HG03439 (cell line): Measurements from ENCODE around the gene PPARD.
A peak's percentile ranks its signal among the peaks of the same experiment; 100 is the strongest.
"Not testable (repeated sequence)": the region's sequence is repeated elsewhere in the genome, so short reads cannot be mapped to it uniquely, and the experiment has no call there.

Experiments
- ATAC-seq: cut with Tn5 transposase; IDR thresholded peaks from one replicate; pipeline ENCODE4 v1.9.1; 2021; ENCODE audit warnings: mild to moderate bottlenecking, moderate library complexity; ENCODE audit not compliant: unreplicated experiment

PPARD gene

DNA sequence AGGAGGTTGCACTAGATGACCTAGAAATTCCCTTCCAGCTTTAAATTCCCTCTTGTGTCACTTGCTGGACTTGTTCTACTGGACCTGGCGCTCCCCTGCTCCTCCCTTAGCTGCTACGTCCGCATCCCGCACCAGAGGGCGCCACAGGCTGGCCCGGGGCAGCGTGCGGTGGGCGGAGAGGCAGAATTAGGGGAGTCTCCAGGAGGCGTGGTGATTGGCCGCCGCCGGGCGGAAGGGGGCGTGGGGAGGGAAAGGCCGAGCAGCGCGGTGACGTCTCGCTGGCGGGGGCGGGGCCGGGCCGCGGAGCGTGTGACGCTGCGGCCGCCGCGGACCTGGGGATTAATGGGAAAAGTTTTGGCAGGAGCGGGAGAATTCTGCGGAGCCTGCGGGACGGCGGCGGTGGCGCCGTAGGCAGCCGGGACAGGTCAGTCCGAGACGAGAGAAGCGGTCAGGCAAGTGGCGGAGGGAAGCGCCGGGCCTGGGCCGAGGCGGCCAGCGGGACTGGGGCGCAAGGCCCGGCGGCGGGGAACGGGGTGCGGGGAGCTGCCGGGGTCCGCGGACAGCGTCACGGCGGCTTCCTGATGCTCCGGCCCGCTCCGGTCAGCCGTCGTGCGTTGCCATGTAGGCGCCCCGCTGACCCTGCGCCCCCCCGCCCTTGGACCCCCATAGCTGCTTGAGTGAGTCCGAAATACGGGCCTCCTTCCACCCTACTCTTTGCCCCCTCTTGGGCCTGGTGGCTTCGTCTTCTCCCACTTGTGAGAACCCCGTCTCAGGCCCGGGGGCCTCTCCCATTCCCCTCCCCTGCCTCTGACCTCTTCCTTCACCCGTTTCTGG lies at the start of gene PPARD:
Gene PPARD (plus strand): TSS at position 301 of the 834 bp plus-strand sequence. CDS start 68,530 bp downstream, outside the sequence.
- ATAC-seq: peak; percentile 96

DNA sequence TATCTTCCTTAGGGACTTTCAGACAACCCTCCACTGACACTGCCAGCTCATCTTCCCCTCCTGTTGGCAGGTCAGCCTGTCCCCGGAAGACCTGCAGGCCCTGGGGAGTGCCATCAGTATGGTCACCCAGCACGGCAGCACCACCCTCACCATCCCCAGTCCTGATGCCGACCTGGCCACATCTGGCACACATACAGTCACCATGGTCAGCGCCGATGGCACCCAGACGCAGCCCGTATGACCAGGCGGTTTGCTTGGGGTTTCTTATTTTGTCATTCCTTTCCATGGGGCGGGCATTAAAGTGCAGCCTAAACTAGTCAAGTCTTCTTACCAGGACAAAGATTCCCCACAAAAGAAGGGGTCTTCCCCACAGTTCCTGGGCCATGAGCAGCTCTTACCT lies 48.7 kb upstream of the PPARD start:
- no peak for ATAC-seq

DNA sequence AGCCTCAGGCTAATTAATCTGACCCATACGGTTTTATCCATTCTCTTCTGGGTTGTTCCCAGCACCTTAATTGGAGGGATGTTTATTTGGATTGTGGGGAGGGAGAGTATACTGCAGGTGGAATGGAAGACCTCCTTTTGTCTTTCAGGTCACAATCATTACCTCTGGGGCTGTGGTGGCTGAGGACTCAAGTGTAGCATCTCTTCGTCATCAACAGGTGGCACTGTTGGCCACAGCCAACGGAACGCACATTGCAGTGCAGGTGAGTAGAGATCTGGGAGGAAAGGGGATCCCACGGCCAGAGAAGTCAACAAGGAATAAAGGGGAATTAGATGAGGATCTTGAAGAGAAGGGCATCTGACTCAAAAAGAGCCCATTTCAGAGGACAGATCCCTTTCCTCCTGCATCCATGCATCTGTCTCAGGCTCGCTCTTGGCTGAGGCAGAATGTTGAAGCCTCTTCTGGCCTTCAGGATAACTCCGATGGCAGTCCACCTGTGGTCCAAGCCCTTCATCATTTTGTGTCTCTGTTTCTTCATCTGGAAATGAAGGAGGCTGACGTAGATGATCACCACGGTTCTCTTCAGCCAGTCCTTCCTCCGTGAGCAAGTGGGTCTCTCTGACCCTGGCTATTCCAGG lies 47.9 kb upstream of the PPARD start:
- ATAC-seq: no peak

DNA sequence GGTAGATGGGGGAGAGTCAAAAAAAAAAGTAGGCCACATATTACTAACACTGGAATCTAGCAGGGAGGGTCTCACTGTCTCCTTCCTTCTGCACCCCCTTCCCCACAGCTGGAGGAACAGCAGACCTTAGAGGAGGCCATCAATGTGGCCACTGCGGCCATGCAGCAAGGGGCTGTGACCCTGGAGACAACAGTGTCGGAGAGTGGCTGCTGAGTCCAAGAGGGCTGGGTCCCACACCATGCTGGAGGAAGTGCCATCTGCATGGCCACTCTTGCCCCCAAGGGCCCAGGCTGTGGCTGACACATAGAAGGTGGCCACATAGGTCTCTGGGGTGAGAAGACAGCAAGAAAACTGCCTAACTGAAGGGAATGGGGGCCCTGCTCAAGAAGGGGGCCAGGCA lies 47.3 kb upstream of the PPARD start:
- no peak for ATAC-seq

DNA sequence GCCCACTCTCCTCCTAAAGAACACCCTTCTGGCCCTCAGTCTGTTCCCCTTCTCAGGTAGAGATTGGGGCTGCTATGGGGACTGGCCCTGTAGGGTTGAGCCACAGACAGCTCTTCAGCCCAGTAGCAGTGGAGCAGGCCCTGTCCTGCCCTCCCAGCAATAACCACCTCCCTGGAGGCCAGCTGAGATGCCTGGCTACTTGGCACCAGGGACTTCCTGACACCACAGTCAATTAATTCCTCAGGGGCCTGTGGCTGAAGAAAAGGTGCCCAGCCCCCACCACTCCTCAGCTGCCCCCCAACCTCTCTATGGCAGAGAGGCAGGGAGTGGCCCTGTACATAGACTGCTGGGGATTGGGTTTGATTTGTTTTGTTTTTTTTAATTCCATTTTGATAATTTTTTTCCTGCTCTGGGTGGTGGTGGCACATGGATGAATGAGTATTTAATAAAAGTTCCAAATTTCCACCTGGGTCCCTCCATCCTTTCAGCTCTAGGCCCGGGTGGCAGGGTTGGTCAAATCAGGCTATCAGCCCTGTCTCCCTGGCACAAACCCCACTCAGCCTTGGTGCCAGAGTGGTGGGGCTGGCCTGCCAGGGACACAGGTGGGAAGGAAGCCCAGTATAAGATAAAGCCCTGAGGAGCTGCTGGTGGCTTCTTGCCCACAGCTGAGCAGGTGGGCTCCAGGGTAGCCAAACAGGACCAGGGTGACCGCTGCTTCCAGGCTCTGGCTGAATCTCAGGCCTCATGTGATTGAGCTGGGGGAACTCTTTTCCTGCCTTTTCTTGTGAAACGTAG lies 46.6 kb upstream of the PPARD start:
- ATAC-seq: no peak

DNA sequence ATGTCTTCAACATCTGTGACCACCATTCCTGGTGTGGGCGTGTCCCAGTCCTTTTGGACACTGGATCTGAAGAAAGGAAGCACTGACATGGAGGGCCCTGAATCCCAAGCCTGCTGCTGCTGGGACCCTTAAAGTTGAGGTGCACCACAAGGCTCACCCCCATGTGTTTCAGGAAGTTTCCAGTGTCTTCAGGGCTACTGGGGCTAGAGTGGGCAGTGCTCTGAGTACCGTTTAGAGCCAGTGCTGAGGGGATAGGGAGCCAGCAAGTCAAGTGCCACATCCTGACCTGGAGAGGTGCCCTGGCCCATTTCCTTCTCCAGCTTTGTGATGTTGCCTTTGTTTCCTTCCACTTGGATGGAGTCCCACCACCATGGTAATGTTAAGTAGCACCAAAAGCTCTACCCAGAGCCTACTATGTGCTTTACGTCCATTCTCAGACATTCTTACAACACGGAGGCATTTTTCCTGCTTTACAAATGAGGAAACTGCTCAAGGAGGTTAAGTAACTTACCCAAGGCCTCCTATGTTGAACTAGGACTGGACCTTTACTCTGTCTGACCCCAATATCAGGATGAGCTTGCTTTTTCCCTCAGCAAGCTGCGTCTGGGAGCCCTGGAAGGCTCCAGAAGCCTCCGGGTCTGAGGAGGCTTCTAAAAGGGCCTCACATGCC lies 45.3 kb upstream of the PPARD start:
- no peak for ATAC-seq

DNA sequence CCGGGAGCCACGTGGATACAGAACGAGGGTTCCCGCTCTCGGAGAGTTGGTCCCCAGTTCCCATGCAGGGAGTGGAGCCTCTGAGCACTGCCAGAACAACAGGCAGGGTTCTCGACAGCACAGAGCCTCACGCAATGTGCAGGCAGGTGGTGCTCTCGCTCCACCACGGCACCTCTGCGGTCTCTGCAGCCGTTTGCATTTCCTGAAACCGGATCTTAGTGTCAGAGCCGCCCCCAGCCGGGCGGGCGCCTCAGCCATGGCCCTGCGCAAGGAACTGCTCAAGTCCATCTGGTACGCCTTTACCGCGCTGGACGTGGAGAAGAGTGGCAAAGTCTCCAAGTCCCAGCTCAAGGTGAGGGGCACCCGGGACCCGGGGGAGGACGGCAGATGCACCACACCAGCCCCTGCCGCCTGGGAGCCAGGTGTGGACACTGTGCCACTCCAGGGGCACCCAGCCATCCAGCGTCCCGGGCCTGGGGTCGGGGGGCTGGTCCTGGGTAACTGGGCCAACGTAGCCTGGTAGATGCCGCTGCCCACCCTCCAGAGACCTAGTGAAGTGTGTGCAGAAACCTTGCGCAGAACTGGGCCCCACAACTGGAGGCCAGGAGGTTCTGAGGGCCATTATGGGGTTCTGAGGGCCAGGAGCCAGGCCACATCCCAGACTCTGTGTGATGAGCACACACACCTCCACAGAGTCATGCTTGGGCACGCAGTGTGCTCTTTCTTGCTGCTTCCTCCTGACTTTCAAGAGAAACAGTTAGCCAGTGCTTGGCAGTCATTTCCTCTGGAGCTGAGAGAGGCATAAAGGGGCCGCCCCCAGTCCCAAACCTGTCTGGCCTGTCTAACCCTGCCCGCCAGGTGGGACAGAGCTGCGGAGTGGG lies 44.5 kb upstream of the PPARD start, which contains the start of gene DEF6:
Gene DEF6 (plus strand): TSS at position 218 of the 881 bp plus-strand sequence. CDS start 39 bp downstream, at position 257.
- ATAC-seq: peak; percentile 52

DNA sequence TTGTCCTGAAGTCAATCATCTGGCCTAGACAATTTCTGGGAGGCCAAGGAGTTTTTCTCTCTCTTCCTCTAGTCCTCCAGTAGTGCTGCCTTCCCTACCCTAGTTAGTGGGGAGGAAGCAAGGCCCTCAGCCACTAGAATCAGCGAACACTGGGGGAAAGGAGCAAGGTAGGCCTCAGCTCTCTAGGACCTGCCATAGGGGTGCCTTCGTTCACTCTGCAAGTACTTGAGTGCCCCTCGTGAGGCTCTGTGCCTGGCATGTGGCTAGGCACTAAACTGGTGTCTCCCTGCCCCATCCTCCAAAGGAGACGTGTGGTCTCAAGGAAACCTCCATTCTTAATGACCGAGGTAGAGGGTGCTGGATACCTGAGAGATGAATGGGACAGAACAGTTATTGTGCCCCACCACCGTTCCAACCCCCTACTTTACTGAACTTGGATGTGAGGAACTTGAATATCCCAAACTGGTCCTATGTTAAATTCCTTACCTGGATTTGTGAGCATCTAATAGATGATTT lies 43.7 kb upstream of the PPARD start:
- ATAC-seq: no peak

DNA sequence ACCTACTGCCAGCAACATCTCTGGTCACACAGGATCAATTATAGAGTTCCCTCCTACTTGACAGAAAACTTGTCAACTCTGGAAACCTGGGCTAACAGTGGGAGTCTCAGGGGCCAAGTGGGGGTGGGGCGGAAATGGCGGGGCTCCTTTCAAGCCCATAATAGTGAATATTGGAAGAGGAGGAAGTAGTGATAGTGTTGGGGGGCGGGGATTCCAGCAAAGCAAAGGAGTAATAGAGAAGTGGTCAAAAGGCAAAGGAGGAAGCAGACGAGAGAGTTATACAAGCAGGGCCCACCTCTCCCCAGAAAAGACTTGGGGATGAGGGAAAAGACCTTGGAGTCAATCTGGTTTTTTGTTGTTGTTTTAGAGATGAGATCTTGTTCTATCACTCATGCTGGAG lies 42.7 kb upstream of the PPARD start:
- no peak for ATAC-seq

DNA sequence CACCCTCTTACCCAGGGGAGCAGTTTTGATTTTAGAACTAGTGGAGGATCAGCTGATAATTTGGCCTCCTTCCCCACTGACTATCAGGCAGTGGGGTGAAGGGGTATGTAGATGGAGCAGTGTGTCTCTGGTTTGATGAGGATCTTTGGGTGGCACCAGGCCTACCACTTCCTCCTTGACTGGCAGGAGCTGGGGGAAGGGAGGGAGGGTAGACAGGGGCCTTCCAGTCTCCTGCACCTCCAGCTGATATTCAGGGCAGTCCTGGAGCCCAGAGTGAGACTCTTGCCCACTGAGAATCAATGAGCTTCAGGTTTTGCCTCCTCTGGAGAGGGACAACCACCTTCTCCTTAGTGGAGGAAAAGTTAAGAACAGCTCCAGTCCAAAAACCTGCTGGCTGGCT lies 41.5 kb upstream of the PPARD start:
- no peak for ATAC-seq

DNA sequence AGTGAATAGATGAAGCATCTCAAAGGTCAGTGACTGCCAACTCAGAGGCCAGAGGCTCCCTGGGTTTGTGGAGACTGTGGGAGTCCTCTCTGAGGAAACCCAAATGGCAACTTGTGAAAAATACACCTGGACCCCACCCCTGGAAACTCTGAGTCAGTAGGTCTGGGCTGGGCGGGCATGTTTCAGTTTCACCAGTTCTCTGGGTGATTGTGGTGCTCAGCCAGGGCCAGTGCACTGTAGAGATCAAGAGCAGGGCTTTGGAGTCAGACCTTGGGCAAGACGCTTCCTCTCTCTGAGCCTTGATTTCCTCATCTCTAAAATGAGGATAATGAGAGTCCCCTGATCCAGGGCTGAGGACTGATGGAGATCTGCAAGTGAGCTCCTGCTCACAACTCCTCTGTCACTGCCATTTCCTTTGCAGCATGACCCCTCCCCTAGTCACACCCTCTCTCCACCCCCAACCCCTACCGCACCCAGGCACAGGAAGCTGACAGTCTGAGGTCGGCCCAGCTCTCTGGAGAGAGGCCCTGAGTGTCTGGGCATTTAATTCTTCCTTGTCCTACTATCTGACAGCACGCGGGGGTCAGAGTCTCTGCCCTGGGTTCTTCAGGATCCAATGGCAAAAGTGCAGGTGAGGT lies 39.6 kb upstream of the PPARD start:
- peak; percentile 62 for ATAC-seq

DNA sequence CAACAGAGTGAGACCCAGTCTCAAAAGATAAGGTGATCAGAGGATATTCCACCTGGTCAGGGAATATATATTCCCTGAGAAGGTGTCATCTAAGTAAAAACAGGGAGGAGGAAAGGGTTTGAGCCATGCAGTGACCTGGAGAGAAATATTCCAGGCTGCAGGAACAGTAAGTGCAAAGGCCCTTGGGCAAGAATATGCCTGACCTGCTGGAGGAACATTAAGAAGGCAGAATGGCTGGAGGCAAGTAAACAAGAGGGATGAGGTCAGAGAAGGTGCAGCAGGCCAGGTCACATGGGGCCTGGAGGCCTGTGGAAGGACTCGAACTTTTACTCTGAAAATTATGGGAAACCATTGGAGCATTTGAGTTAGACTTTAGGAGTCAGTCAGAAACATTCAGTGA lies 38.1 kb upstream of the PPARD start:
- ATAC-seq: no peak

DNA sequence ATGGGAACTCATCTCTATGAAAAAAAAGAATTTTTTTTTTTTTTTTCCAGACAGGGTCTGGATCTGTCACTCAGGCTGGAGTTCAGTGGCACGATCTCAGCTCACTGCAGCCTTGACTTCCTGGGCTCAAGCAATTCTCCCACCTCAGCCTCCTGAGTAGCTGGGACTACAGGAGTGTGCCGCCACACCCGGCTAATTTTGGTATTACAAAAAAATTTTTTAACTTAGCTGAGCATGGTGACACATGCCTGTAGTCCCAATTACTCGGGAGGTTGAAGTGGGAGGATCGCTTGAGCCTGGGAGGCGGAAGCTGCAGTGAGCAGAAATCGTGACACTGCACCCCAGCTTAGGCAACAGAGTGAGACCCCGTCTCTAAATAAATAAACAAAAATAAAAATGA lies 37.2 kb upstream of the PPARD start:
- no peak for ATAC-seq

DNA sequence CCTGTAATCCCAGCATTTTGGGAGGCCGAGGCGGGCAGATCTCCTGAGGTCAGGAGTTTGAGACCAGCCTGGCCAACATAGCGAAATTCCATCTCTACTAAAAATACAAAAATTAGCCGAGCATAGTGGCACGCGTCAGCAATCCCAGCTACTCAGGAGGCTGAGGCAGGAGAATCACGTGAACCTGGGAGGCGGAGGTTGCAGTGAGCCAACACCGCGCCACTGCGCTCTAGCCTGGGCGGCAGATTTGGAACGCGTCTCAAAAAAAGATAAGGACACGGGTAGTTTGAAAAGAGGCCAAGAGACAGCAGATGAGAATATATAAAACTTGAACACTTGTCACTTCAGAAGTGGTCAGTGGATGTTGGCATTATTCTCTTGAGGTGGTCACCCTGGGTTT lies 35.2 kb upstream of the PPARD start:
- not testable (repeated sequence) for ATAC-seq

DNA sequence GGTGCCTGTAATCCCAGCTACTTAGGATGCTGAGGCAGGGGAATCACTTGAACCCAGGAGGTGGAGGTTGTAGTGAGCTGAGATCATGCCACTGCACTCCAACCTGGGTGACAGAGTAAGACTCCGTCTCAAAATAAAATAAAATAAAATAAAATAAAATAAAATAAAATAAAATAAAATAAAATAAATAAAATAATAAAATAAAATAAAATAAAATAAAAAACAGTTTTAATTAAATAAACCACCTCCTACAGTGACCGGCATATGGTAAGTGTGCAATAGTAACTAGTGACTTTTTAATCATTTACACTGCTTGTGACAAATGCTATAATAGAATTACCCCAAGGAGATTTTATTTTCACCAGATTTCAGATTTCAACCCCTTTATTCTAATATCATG lies 33.8 kb upstream of the PPARD start:
- not testable (repeated sequence) for ATAC-seq

DNA sequence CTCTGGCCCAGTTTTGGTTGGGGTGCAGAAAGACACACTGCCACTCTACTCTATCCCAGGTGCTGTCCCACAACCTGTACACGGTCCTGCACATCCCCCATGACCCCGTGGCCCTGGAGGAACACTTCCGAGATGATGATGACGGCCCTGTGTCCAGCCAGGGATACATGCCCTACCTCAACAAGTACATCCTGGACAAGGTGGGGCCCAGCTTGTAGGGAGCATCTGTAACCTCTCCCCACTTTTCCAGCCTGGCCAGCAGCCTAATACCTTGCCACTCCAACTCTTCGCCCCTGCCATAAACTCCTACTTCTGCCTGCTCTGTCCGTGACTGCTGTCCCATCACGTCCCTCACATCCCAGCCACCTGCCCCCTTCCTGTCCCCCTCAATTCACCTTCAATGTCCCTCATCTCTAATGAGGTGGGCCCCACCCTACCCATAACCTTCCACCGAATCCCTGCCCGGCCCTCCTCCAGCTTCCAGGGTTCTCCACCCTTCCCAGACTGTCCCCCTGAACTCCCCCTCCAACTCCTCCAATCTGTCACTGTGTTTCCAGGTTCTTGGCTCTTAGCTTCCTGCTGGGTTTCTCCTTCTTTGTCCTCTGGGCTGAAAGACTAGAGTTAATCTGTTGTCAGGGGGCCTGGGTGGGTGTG lies 32.6 kb upstream of the PPARD start:
- ATAC-seq: no peak

DNA sequence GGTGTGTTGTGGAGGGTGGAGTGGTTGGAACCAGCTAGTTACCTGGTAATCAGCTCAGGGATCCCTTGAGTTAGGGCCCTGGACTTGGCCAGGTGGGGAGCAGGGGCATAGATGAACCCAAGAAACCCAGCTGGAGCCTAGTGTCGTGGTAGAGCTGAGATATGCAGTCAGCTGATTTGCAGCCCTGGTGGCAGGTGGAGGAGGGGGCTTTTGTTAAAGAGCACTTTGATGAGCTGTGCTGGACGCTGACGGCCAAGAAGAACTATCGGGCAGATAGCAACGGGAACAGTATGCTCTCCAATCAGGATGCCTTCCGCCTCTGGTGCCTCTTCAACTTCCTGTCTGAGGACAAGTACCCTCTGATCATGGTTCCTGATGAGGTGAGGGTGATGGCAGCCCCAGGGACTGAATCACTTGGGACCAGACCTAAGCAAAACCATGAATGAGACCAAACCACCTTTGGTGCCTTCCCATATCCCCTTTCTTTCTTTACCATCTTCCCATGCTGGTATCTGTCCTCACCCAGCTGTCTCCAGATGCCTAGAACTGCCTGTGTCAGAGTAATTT lies 32.0 kb upstream of the PPARD start:
- no peak for ATAC-seq

DNA sequence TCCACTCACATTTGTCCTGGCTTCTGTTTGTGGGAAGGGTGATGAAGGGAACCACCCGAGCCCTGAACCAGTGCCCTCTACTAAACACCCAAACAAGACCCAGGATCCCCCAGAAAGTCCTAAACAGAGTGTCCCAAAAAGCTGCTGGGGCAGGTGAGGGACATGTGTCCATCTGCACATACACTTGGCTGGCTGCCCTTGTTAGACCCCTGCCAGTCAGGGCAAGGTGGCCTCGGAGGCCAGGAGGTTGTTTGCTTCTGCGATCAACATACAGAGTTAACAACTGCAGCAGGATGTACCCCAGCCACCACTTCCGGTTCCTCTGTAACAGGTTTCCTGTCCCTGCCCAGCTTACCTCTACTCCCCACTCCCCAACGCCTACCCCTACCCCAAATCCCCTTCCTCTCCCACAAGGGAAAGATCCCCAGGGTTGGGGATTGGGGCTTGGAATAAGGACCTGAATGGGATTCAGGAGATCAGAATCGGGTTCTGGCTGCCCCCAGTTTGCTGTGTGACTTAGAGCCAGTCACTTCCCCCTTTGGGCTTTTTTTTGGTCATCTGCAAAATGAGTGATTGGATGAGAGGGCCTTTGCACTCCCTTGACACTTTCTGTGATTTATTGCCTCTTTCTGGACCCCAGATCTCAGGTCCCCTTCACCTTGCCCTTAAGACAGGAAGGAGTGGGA lies 30.8 kb upstream of the PPARD start:
- no peak for ATAC-seq
